NCI-H128 (cell line): ENCODE results near the gene ABCD4.
"Not testable (repeated sequence)": the region's sequence is repeated elsewhere in the genome, so short reads cannot be mapped to it uniquely, and the experiment has no call there.

Source experiments
- DNase-seq: peaks from one replicate; lab custom pipeline; 2025; ENCODE audit not compliant: unreplicated experiment; lab: John Stamatoyannopoulos, UW

The ABCD4 gene

GRCh38 chr14:74302634-74303569 is at the start of gene ABCD4:
TSS of gene ABCD4 (minus strand) at chr14:74302934. CDS start at chr14:74302912, 22 bp downstream.
- DNase-seq = peak; percentile 91

GRCh38 chr14:74350928-74351323 is 48.2 kb upstream of the ABCD4 start:
- DNase-seq = no peak

DNA sequence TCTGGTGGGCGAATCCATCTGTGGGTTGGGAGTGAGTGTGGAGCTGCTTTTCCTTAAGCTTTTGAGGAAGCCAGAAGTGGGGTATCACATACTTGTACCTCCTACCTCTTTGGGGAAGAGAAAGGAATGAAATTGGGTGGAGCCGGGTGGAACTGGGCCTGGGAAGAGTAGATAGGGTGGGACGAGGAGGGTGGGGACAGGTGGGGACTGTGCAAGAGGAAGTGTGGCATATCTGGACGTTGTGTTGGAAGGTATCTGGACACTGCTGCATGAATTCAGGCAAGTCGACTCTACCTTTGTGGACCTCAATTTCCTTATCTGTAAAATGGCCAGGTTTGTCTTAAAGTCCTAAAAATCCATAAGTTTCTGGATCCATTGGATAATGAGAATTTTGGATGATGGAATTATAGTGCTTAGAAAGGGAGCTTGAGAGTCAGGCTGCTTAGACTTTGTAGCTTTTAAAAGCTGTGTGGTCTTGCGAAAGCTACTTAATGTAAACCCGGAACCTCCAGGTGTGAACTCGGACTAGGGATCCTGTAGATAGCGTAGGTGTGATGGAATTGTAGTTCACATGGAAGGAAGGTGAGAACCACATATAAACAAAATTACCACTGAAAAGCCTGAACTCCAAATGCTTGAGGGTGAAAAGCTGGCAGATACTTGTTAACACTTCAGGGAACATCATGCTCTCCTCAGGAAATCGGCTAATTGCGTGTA is 47.6 kb upstream of the ABCD4 start:
- no peak for DNase-seq

GRCh38 chr14:74349757-74350156 is 47.0 kb upstream of the ABCD4 start:
- DNase-seq = no peak

DNA sequence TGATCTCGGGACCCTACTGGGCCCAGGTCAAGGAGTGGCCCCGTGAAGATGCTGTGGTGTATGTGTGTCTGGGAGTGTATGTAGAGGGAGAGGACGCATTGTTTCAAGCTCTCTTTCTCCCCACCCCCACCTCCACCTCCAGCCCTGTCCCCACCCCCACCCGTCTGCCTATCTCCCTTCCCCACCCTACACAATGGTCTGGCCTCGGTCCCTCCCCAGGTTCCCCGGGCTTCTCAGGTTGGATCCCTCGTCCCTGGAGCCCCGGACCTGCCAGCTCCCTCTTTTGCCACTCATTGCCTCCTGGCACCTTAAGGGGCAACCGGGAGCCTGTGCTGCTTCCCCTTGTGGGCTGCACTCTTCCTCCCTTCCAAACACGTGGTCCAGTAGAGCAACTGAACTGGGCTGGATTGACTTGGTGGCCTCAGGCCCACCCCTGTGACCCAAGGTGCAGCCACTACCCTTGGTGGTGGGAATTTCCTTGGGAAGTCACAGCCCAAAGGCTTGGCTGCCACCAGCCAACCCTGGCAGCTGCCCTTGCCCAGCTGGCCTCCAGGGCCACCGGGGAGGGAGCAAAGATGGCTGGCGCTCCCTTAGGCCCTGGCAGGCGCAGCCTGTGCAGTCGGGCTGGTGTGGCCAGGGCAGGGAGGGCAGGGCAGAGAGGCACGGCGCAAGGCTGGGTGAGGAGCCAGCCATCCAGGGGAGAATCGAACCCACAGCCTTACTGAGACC is 46.2 kb upstream of the ABCD4 start:
- DNase-seq = no peak

GRCh38 chr14:74348241-74348734 is 45.6 kb upstream of the ABCD4 start, which contains the start of gene VRTN:
TSS of gene VRTN (plus strand) at chr14:74348471. CDS start at chr14:74356784, 8,313 bp downstream.
- DNase-seq = no peak

DNA sequence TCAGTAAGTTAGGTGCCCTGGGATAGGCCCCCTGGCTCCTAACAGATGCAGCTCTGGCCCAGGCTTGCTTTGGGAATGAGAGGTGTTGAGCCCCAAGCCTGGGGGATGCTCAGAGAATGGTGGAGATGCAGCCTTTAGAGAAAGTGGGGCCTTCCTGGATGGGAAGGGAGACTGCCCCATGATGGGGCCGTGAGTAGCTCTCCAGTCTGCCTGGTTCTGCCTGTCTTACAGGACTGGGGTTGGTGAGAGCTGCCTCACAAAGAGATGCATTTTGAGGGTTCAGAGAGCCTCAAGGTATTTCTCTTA is 45.0 kb upstream of the ABCD4 start:
- DNase-seq = no peak

GRCh38 chr14:74347097-74347794 is 44.5 kb upstream of the ABCD4 start:
- no peak for DNase-seq

GRCh38 chr14:74346341-74346740 is 43.6 kb upstream of the ABCD4 start:
- no peak for DNase-seq

DNA sequence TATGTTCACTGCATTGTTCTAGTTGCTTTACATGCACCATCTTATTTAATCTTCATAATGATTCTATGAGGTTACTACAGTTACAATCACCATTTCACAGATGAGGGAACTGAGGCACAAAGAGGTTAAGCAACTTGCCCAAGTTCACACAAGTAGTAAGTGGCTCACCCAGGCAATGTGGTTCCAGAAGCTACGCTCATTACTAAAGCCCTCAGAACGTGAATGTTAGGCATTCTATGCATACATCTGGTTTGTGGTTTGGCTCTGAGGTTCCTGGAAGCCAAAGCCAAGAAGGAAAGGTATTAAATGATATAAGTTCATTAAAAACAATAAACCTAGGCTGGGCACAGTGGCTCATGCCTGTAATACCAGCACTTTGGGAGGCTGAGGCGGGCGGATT is 31.2 kb upstream of the ABCD4 start:
- DNase-seq = no peak

GRCh38 chr14:74329950-74330552 is 27.3 kb upstream of the ABCD4 start:
- DNase-seq = not testable (repeated sequence)

DNA sequence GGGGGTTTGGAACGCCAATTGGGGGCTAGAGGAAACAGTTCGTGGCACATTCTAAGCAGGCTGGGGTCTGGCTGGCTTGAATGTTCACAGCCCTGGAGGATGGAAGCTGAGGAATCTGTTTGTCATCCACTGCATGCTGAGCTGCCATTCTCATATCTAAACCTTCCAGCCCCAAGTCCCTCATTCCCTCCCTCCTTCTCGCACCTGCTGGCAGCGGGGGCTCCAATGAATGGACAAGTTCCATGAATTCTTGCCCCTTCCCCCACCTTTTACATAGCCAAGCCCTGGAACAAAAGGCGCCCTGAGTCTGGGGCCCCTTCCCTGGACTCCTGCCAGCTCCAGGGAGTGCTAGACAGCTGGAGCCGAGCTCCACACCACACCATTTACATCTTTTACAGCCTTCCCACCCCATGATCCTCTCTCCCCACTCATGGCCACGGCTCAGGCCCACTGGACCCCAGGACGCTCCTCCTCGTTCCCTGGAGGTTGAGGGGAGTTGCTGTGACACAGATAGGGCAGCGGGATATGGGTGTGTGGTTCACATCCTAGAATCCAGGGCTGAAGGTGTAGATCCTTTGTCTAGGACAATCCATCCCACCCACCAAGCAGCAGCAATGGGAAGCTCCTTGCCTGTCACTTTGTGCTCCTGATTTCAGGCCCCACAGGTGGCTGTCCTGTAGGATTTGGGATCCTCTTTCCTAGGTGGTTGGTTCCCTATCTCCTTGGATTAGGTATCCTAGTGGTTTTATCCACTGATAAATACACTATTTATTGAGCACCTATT is 23.8 kb upstream of the ABCD4 start:
- DNase-seq = peak; percentile 10

DNA sequence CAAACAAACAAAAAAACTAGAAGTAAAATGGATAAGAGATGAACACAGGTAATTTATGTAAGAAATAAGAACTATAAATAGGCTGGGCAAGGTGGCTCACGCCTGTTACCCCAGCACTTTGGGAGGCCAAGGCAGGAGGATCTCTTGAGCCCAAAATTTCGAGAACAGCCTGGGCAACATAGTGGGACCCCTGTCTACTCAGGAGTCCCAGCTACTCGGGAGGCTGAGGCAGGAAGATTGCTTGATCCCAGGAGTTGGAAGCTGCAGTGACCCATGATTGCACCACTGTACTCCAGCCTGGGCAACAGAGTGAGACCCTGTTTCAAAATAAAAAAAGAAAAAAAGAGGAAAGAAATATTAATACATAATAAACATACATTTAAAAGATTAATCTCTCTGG is 22.7 kb upstream of the ABCD4 start:
- DNase-seq = no peak

DNA sequence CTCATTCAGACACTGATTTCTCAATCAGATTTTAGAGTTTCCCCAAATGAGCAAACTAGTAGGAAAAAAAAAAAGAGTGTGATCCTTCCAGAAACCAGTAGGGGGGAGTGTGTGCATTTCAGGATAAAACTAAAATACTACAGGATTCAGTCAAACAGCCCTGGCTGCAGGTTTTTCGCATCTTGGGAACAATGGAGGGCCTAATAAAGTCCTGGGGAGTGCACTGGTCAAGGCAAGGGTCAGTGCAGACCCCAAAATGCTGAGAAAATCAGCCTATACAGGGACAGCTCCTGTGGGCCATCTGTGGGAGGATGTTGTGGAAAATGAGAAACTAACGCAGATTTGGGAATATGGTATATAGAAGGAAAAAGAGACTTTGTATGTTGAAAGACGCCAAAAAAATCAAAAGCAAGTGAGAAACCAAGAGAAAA is 22.2 kb upstream of the ABCD4 start:
- DNase-seq = no peak

DNA sequence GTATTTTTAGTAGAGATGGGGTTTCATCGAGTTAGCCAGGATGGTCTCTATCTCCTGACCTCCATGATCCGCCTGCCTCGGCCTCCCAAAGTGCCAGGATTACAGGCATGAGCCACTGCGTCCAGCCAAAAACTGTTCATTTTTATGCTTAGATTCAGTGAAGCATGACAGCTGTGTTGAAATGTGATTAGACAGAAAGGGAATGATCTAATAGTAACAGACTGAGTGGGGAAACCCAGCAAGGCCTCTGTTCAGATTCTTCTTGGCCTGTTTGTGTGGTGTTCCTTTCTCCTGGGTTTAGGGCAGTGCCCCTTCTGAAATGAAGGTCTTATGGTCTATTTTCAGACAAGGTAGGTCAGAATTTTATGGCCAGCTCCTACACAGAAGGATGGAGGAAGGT is 11.8 kb upstream of the ABCD4 start:
- DNase-seq = no peak

DNA sequence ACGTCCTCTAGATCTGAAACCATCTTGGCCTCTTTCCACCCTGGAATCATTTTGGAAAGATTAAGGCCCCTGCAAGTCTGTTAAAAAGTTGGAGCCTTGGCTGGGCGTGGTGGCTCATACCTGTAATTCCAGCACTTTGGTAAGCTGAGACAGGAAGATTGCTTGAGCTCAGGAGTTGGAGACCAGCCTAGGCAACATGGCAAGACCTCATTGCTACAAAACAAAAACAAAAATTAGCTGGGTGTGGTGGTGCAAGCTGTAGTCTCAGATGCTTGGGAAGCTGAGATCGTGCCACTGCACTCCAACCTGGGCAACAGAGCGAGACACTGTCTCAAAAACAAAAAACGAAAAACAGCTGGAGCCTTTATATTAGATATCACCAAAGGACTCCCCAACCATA is 10.9 kb upstream of the ABCD4 start:
- no peak for DNase-seq

DNA sequence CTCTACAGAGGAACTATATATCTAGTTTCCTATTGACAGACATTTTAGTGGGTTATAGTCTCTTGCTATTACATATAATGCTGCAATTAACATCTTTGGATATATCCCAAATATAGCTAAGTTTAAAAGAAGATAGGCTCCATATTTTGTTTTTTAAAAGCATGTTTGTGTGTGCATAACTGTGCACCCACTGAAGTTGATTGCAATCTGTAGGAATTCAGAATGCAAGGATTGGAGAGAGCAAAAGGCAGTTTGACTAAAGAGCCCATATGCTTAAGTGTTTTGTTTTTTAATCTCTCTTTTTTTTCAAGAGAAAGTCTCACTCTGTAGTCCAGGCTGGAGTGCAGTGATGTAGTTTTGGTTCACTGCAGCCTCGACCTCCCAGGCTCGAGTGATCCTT is 9.4 kb upstream of the ABCD4 start:
- no peak for DNase-seq

- DNase-seq = no peak
Observed at GRCh38 chr14:74309125-74310022, 6.6 kb upstream of the ABCD4 start.

GRCh38 chr14:74308695-74309094 is 6.0 kb upstream of the ABCD4 start:
- no peak for DNase-seq
